Adipocyte (in vitro differentiated cells): ENCODE measurements around the gene CTSO.

ENCODE experiments used
- DNase-seq: peaks from one replicate; pipeline ENCODE4 v3.0.0-alpha.2; 2015; ENCODE audit warnings: low read depth
- H3K27me3 ChIP-seq: replicated peaks from 2 replicates; pipeline ENCODE4 v1.7.0; 2013; ENCODE audit warnings: mild to moderate bottlenecking, low read length, moderate library complexity; ENCODE audit not compliant: control insufficient read depth, insufficient read depth
- H3K36me3 ChIP-seq: 2 replicates; pipeline ENCODE4 v1.7.0; 2013; ENCODE audit warnings: low read length, mild to moderate bottlenecking, moderate library complexity; ENCODE audit not compliant: control insufficient read depth, insufficient read depth, severe bottlenecking
- H3K4me1 ChIP-seq: 2 replicates; pipeline ENCODE4 v1.7.0; 2013; ENCODE audit warnings: mild to moderate bottlenecking, low read length, moderate library complexity; ENCODE audit not compliant: control insufficient read depth, insufficient read depth
- H3K4me3 ChIP-seq: 2 replicates; pipeline ENCODE4 v1.7.0; 2013; ENCODE audit warnings: mild to moderate bottlenecking, low read length, moderate library complexity
- H3K9ac ChIP-seq: 2 replicates; pipeline ENCODE4 v1.7.0; 2013; ENCODE audit warnings: mild to moderate bottlenecking, low read length, moderate library complexity
- H3K9me3 ChIP-seq: 2 replicates; pipeline ENCODE4 v1.7.0; 2013; ENCODE audit warnings: mild to moderate bottlenecking, low read length, moderate library complexity; ENCODE audit not compliant: control insufficient read depth

CTSO gene

DNA sequence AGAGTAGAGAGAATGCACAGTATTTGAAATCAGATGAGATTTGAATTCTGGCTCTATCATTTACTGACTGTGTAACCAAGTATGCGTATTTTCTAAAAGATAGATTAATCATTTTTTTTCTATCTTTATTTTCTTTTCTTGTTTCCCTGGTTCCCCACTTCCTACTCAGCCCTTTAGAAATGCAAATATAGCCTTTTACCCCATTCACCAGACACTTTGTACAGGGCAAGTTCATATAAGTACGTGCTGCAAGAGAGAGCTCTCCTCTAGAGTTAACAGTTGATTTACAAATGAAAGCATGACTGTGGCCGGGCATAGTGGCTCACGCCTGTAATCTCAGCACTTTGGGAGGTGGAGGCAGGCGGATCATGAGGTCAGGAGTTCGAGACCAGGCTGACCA, 68.0 kb downstream of the CTSO start:
- Histone ChIP-seq H3K9me3 (no peaks in the 10 kb centered on the region), H3K4me1 (peaks cover 10% of the 10 kb centered on the region), H3K36me3 (no peaks in the 10 kb centered on the region), H3K4me3 (no peak overlapping the region), H3K9ac (no peak overlapping the region), H3K27me3 (no peaks in the 10 kb centered on the region)
- no peak for DNase-seq

- no peaks in the 10 kb centered on the region for H3K9me3 ChIP-seq
- H3K36me3 ChIP-seq: no peaks in the 10 kb centered on the region
- no peak for DNase-seq
- H3K9ac ChIP-seq: no peak overlapping the region
- peaks cover 2% of the 10 kb centered on the region for H3K4me1 ChIP-seq
- H3K4me3 ChIP-seq: no peak overlapping the region
- H3K27me3 ChIP-seq: no peaks in the 10 kb centered on the region
Observed at GRCh38 chr4:155883895-155884294, 69.8 kb downstream of the CTSO start.

GRCh38 chr4:155881555-155881954, 72.1 kb downstream of the CTSO start:
- Histone ChIP-seq H3K4me3 (no peak overlapping the region), H3K4me1 (no peaks in the 10 kb centered on the region), H3K9me3 (peaks cover 2% of the 10 kb centered on the region), H3K9ac (no peak overlapping the region), H3K27me3 (no peaks in the 10 kb centered on the region), H3K36me3 (no peaks in the 10 kb centered on the region)
- DNase-seq: no peak

DNA sequence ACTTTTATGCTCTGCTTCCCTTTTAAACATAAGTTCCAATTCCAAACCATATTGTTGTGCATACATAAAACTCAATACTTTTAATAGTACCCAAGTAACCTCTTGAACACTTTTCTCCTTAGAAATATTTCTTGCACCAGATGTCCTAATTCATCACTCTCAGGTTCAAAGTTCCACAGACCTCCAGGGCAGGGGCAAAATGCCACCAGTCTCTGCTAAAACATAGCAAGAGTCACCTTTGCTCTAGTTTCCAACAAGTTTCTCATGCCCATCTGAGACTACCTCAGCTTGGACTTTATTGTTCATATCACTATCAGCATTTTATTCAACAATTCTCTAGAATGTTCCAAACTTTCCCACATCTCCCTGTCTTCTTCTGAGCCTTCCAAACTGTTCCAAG, 73.9 kb downstream of the CTSO start:
- peaks cover 18% of the 10 kb centered on the region for H3K9me3 ChIP-seq
- no peak overlapping the region for H3K9ac ChIP-seq
- no peak for DNase-seq
- H3K27me3 ChIP-seq: no peaks in the 10 kb centered on the region
- H3K36me3 ChIP-seq: no peaks in the 10 kb centered on the region
- no peak overlapping the region for H3K4me3 ChIP-seq
- no peaks in the 10 kb centered on the region for H3K4me1 ChIP-seq

GRCh38 chr4:155878611-155879010, 75.1 kb downstream of the CTSO start:
- no peak for DNase-seq
- Histone ChIP-seq H3K27me3 (no peaks in the 10 kb centered on the region), H3K36me3 (no peaks in the 10 kb centered on the region), H3K4me1 (no peaks in the 10 kb centered on the region), H3K4me3 (no peak overlapping the region), H3K9ac (no peak overlapping the region), H3K9me3 (peaks cover 28% of the 10 kb centered on the region)

- H3K9me3 ChIP-seq: peaks cover 32% of the 10 kb centered on the region
- no peaks in the 10 kb centered on the region for H3K36me3 ChIP-seq
- no peak overlapping the region for H3K9ac ChIP-seq
- no peak overlapping the region for H3K4me3 ChIP-seq
- DNase-seq: no peak
- no peaks in the 10 kb centered on the region for H3K4me1 ChIP-seq
- no peaks in the 10 kb centered on the region for H3K27me3 ChIP-seq
Observed at GRCh38 chr4:155877971-155878370, 75.7 kb downstream of the CTSO start.

GRCh38 chr4:155875878-155876277, 77.8 kb downstream of the CTSO start:
- H3K4me1 ChIP-seq: no peaks in the 10 kb centered on the region
- peaks cover 32% of the 10 kb centered on the region for H3K9me3 ChIP-seq
- no peak for DNase-seq
- no peaks in the 10 kb centered on the region for H3K36me3 ChIP-seq
- no peak overlapping the region for H3K9ac ChIP-seq
- H3K4me3 ChIP-seq: no peak overlapping the region
- no peaks in the 10 kb centered on the region for H3K27me3 ChIP-seq
